CD4-positive, alpha-beta memory T cell (primary cell): ENCODE data around the gene ITGAE. TPM values are rescaled to one million over a fixed set of nuclear protein-coding genes. Genes with fewer than 3 reads are reported as not detected.
A peak's percentile ranks its signal among the peaks of the same experiment; 100 is the strongest.

Source experiments
- CTCF ChIA-PET: fragments of 350-600 bp; sonication (Branson Sonifier 250); formaldehyde crosslinking; loops from one replicate; lab custom pipeline; 2021; ENCODE audit warnings: inconsistent platforms; ENCODE audit not compliant: partially characterized antibody; lab: Charles Lee
- POLR2A ChIA-PET: fragments of 350-600 bp; sonication (Branson Sonifier 250); formaldehyde crosslinking; loops from one replicate; lab custom pipeline; 2021; ENCODE audit not compliant: partially characterized antibody; lab: Charles Lee
- DNase-seq, 5 donors: peaks; one replicate each; pipeline versions ENCODE4 v3.0.0 to v3.0.0-alpha.2; 2020 to 2022; ENCODE audit warnings: mixed read lengths in 1 of 5
- H3K27ac ChIP-seq: one replicate; pipeline ENCODE4 v1.7.0; 2013; ENCODE audit warnings: low read depth, low read length
- H3K27me3 ChIP-seq: 2 replicates; pipeline ENCODE4 v1.7.0; 2013; ENCODE audit warnings: mild to moderate bottlenecking, low read length, moderate library complexity; ENCODE audit not compliant: insufficient read depth
- H3K36me3 ChIP-seq: 2 replicates; pipeline ENCODE4 v1.7.0; 2013; ENCODE audit warnings: mild to moderate bottlenecking, low read length, moderate library complexity; ENCODE audit not compliant: insufficient read depth
- H3K4me1 ChIP-seq: 2 replicates; pipeline ENCODE4 v1.7.0; 2013; ENCODE audit warnings: mild to moderate bottlenecking, low read length, moderate library complexity; ENCODE audit not compliant: insufficient read depth
- H3K4me3 ChIP-seq, 2 donors: one replicate each; pipeline ENCODE4 v1.7.0; 2013; ENCODE audit warnings: low read length in 2 of 2, mild to moderate bottlenecking in 1 of 2
- H3K9me3 ChIP-seq, 2 donors: one replicate each; pipeline ENCODE4 v1.7.0; 2013; ENCODE audit warnings: low read length in 2 of 2, control low read depth in 1 of 2; ENCODE audit not compliant: control insufficient read depth in 1 of 2
- H3K27ac Mint-ChIP-seq, 7 donors: one replicate each; pipeline ENCODE4 v1.8.0; 2020 to 2021; ENCODE audit warnings: mixed read lengths in 7 of 7, mild to moderate bottlenecking in 6 of 7, inconsistent platforms in 3 of 7, moderate library complexity in 3 of 7
- H3K27me3 Mint-ChIP-seq, 2 donors: one replicate each; pipeline ENCODE4 v1.8.0; 2020 to 2021; ENCODE audit warnings: mixed read lengths in 2 of 2
- H3K36me3 Mint-ChIP-seq, 2 donors: one replicate each; pipeline ENCODE4 v1.8.0; 2020 to 2021; ENCODE audit warnings: mixed read lengths in 2 of 2, inconsistent platforms in 1 of 2, mild to moderate bottlenecking in 1 of 2
- H3K4me1 Mint-ChIP-seq, 4 donors: one replicate each; pipeline ENCODE4 v1.8.0; 2020 to 2021; ENCODE audit warnings: mixed read lengths in 4 of 4, mild to moderate bottlenecking in 1 of 4
- H3K4me3 Mint-ChIP-seq, 8 donors: one replicate each; pipeline ENCODE4 v1.8.0; 2020 to 2021; ENCODE audit warnings: mixed read lengths in 8 of 8, mild to moderate bottlenecking in 7 of 8, moderate library complexity in 6 of 8, inconsistent platforms in 3 of 8
- H3K9me3 Mint-ChIP-seq, 8 donors: one replicate each; pipeline ENCODE4 v1.8.0; 2020 to 2021; ENCODE audit warnings: mixed read lengths in 8 of 8, mild to moderate bottlenecking in 5 of 8, inconsistent platforms in 3 of 8, moderate library complexity in 1 of 8
- intact Hi-C: fragments of 100-400 bp; cut with micrococcal nuclease; formaldehyde crosslinking; loops from one replicate; pipeline ENCODE4 v1.15.1; 2023
- polyA plus RNA-seq, 2 donors: library from polyadenylated mRNA; unstranded; fragments of 300-500 nt; fragmentation: Illumina TruSeq; gene quantifications; one replicate each; pipeline ENCODE4 v1.2.3, GENCODE V29; 2021
- total RNA-seq, 2 experiments: library from RNA; stranded (reverse); gene quantifications; one replicate each; pipeline ENCODE4 v1.2.3, GENCODE V29; 2021

The ITGAE gene
- total and polyA plus RNA-seq, 4 experiments from 2014 or later, result 17.2 to 43.6 (median 27.7) TPM

- H3K36me3 Mint-ChIP-seq, result peaks cover 47 to 55% of the 10 kb centered on the region in 2 donors
- no peak overlapping the region for H3K4me3 Mint-ChIP-seq
- no peaks in the 10 kb centered on the region for H3K9me3 ChIP-seq
Measured at GRCh38 chr17:3835410-3836229, 34.6 kb upstream of the ITGAE start.

GRCh38 chr17:3834811-3835210 is 33.8 kb upstream of the ITGAE start:
- H3K4me3 ChIP-seq, result no peak overlapping the region
- DNase-seq, result no peak
- POLR2A ChIA-PET, result interaction anchor here (0.7 kb wide), 1 partner anchor 111 kb away, joined by 3 read pairs; the partner anchor contains the start of gene HASPIN
- no peaks in the 10 kb centered on the region for H3K27me3 Mint-ChIP-seq
- peaks cover 42 to 50% of the 10 kb centered on the region in 2 donors for H3K36me3 Mint-ChIP-seq
- H3K27ac Mint-ChIP-seq, result no peak overlapping the region
- H3K4me3 Mint-ChIP-seq, result no peak overlapping the region
- peaks cover 9 to 22% (median 16%) of the 10 kb centered on the region in 4 donors for H3K4me1 Mint-ChIP-seq
- H3K4me1 ChIP-seq, result no peaks in the 10 kb centered on the region
- H3K36me3 ChIP-seq, result peaks cover 24% of the 10 kb centered on the region
- no peaks in the 10 kb centered on the region for H3K9me3 Mint-ChIP-seq
- H3K27me3 ChIP-seq, result no peaks in the 10 kb centered on the region
- CTCF ChIA-PET, result interaction anchor here (1.0 to 1.4 kb wide), 3 partner anchors 9 to 97 kb away, joined by 4 to 7 read pairs (median 5); partner anchors contain the start of gene NCBP3
- intact Hi-C loops, result no loop called here
- H3K27ac ChIP-seq, result no peak overlapping the region
- H3K9me3 ChIP-seq, result no peaks in the 10 kb centered on the region

More at GRCh38 chr17:3835410-3836229, 34.6 kb upstream of the ITGAE start:
- H3K27me3 Mint-ChIP-seq, result no peaks in the 10 kb centered on the region
- DNase-seq, result no peak
- intact Hi-C loops, result no loop called here
- peaks cover 13 to 27% (median 21%) of the 10 kb centered on the region in 4 donors for H3K4me1 Mint-ChIP-seq
- H3K36me3 ChIP-seq, result peaks cover 32% of the 10 kb centered on the region
- H3K4me1 ChIP-seq, result no peaks in the 10 kb centered on the region
- no peak overlapping the region for H3K27ac ChIP-seq
- H3K27ac Mint-ChIP-seq, result peak overlapping the region in 1 of 7 donors; percentile 56
- no peak overlapping the region for H3K4me3 ChIP-seq
- POLR2A ChIA-PET, result no interaction called here
- H3K9me3 Mint-ChIP-seq, result no peaks in the 10 kb centered on the region
- no peaks in the 10 kb centered on the region for H3K27me3 ChIP-seq
- CTCF ChIA-PET, result interaction anchor here (1.1 to 4.4 kb wide), 2 partner anchors 78 to 98 kb away, joined by 3 to 24 read pairs; no protein-coding TSS in a partner anchor

DNA sequence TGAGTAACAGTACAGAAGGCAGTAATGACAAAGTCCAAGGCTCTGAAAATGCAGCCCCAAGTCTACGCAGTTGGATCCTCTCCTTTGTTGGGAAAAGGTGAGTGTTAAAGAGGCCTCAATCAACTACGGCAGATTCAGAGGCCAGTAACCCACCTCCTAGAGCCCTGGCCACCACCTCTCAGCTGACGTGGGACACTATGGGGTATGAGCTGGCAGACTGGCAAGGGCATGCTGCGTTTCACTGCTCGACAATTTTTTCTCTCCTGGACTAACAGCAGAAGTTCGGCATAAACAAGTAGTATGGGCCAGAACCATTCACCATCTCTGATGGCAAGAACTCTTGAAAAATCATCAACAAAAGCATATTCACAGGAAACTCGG is 27.9 kb upstream of the ITGAE start:
- Mint-ChIP-seq H3K9me3 (peaks cover 0 to 3% (median 0%) of the 10 kb centered on the region in 8 donors), H3K36me3 (peaks cover 43 to 61% of the 10 kb centered on the region in 2 donors), H3K27ac (no peak overlapping the region), H3K4me3 (no peak overlapping the region), H3K27me3 (no peaks in the 10 kb centered on the region), H3K4me1 (peaks cover 3 to 10% (median 5%) of the 10 kb centered on the region in 4 donors)
- no peak overlapping the region for H3K4me3 ChIP-seq
- H3K36me3 ChIP-seq, result peaks cover 44% of the 10 kb centered on the region
- intact Hi-C loops, result loop anchor here (5.0 kb wide), 1 partner anchor 782 kb away; no protein-coding TSS in a partner anchor
- no peak for DNase-seq
- H3K9me3 ChIP-seq, result no peaks in the 10 kb centered on the region
- CTCF ChIA-PET, result interaction anchor here (1.7 to 11.7 kb wide), 6 partner anchors 11 to 146 kb away, joined by 6 to 333 read pairs (median 30); partner anchors contain the start of gene NCBP3
- no peaks in the 10 kb centered on the region for H3K4me1 ChIP-seq
- H3K27me3 ChIP-seq, result no peaks in the 10 kb centered on the region
- POLR2A ChIA-PET, result interaction anchor here (4.5 kb wide), 1 partner anchor 91 kb away, joined by 41 read pairs; no protein-coding TSS in a partner anchor
- no peak overlapping the region for H3K27ac ChIP-seq

GRCh38 chr17:3828151-3828851 is 27.3 kb upstream of the ITGAE start:
- DNase-seq, result no peak
- intact Hi-C loops, result loop anchor here (5.0 kb wide), 1 partner anchor 781 kb away; no protein-coding TSS in a partner anchor
- ChIA-PET POLR2A (interaction anchor here (4.5 kb wide), 1 partner anchor 90 kb away, joined by 41 read pairs; no protein-coding TSS in a partner anchor), CTCF (interaction anchor here (0.7 to 11.7 kb wide), 13 partner anchors 10 to 226 kb away, joined by 3 to 333 read pairs (median 5); partner anchors contain the start of gene NCBP3)
- H3K27ac ChIP-seq, result no peak overlapping the region
- no peak overlapping the region for H3K4me3 Mint-ChIP-seq
- H3K4me1 Mint-ChIP-seq, result peaks cover 1 to 5% (median 4%) of the 10 kb centered on the region in 4 donors
- no peak overlapping the region for H3K4me3 ChIP-seq
- peaks cover 0 to 3% (median 0%) of the 10 kb centered on the region in 8 donors for H3K9me3 Mint-ChIP-seq
- no peaks in the 10 kb centered on the region for H3K27me3 ChIP-seq
- H3K36me3 ChIP-seq, result peaks cover 43% of the 10 kb centered on the region
- H3K27me3 Mint-ChIP-seq, result no peaks in the 10 kb centered on the region
- no peak overlapping the region for H3K27ac Mint-ChIP-seq
- no peaks in the 10 kb centered on the region for H3K4me1 ChIP-seq
- H3K36me3 Mint-ChIP-seq, result peaks cover 40 to 59% of the 10 kb centered on the region in 2 donors
- no peaks in the 10 kb centered on the region for H3K9me3 ChIP-seq

- Mint-ChIP-seq H3K36me3 (peaks cover 38 to 66% of the 10 kb centered on the region in 2 donors), H3K27ac (peak overlapping the region in 3 of 7 donors; percentile 42 to 74 (median 70)), H3K4me1 (peaks cover 1 to 5% (median 4%) of the 10 kb centered on the region in 4 donors), H3K9me3 (peaks cover 0 to 3% (median 0%) of the 10 kb centered on the region in 8 donors), H3K27me3 (no peaks in the 10 kb centered on the region), H3K4me3 (no peak overlapping the region)
- no peak overlapping the region for H3K4me3 ChIP-seq
- H3K27ac ChIP-seq, result no peak overlapping the region
- intact Hi-C loops, result loop anchor here (1.0 to 5.0 kb wide), 3 partner anchors 90 to 780 kb away; no protein-coding TSS in a partner anchor
- H3K9me3 ChIP-seq, result no peaks in the 10 kb centered on the region
- ChIA-PET CTCF (interaction anchor here (0.6 to 11.7 kb wide), 22 partner anchors 9 to 225 kb away, joined by 3 to 333 read pairs (median 4); partner anchors contain the start of genes HASPIN and NCBP3), POLR2A (interaction anchor here (0.6 to 4.5 kb wide), 2 partner anchors 19 to 89 kb away, joined by 3 to 41 read pairs; no protein-coding TSS in a partner anchor)
- peak; percentile 67 to 79 (median 74) for DNase-seq
- no peaks in the 10 kb centered on the region for H3K4me1 ChIP-seq
- no peaks in the 10 kb centered on the region for H3K27me3 ChIP-seq
- peaks cover 43% of the 10 kb centered on the region for H3K36me3 ChIP-seq
Measured at GRCh38 chr17:3827124-3827773, 26.3 kb upstream of the ITGAE start.

DNA sequence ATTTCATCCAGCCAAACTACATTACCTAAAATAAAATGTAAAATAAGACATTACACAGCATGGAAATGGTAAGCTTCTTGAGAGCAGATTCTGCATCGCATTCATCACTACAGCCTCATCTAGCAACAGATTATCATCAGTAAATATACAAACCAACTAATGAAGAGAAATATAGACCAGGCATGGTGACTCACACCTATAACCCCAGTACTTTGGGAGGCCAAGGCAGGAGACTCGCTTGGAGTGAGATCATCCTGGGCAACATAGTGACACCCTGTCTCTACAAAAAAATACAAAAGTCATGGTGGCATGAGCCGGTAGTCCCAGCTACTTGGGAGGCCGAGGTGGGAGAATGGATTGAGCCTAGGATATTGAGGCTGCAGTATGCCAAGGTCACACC is 25.2 kb upstream of the ITGAE start:
- intact Hi-C loops, result loop anchor here (2.0 to 5.0 kb wide), 2 partner anchors 143 to 779 kb away; no protein-coding TSS in a partner anchor
- POLR2A ChIA-PET, result interaction anchor here (0.7 to 4.5 kb wide), 2 partner anchors 88 to 130 kb away, joined by 3 to 41 read pairs; partner anchors contain the start of gene P2RX5
- H3K9me3 ChIP-seq, result no peaks in the 10 kb centered on the region
- H3K4me3 ChIP-seq, result no peak overlapping the region
- CTCF ChIA-PET, result interaction anchor here (0.7 to 11.7 kb wide), 8 partner anchors 14 to 144 kb away, joined by 3 to 333 read pairs (median 5); partner anchors contain the start of gene NCBP3
- no peak overlapping the region for H3K27ac ChIP-seq
- Mint-ChIP-seq H3K36me3 (peaks cover 47 to 75% of the 10 kb centered on the region in 2 donors), H3K27ac (peak overlapping the region in 1 of 7 donors; percentile 31), H3K4me3 (peak overlapping the region in 1 of 8 donors; percentile 10), H3K9me3 (peaks cover 0 to 3% (median 0%) of the 10 kb centered on the region in 8 donors), H3K27me3 (no peaks in the 10 kb centered on the region), H3K4me1 (peaks cover 1 to 5% (median 4%) of the 10 kb centered on the region in 4 donors)
- H3K36me3 ChIP-seq, result peaks cover 48% of the 10 kb centered on the region
- H3K27me3 ChIP-seq, result no peaks in the 10 kb centered on the region
- H3K4me1 ChIP-seq, result no peaks in the 10 kb centered on the region
- DNase-seq, result no peak
